ENCODE data around the gene RAPGEF4. TPM values are rescaled to one million over a fixed set of nuclear protein-coding genes. Genes with fewer than 3 reads are reported as not detected.

The RAPGEF4 gene
- total and polyA plus RNA-seq, 2 of the 8 experiments (the other 6 are each of a cell fraction or from before 2014, with no cell fraction given) = 1.2 to 2.6 TPM

DNA sequence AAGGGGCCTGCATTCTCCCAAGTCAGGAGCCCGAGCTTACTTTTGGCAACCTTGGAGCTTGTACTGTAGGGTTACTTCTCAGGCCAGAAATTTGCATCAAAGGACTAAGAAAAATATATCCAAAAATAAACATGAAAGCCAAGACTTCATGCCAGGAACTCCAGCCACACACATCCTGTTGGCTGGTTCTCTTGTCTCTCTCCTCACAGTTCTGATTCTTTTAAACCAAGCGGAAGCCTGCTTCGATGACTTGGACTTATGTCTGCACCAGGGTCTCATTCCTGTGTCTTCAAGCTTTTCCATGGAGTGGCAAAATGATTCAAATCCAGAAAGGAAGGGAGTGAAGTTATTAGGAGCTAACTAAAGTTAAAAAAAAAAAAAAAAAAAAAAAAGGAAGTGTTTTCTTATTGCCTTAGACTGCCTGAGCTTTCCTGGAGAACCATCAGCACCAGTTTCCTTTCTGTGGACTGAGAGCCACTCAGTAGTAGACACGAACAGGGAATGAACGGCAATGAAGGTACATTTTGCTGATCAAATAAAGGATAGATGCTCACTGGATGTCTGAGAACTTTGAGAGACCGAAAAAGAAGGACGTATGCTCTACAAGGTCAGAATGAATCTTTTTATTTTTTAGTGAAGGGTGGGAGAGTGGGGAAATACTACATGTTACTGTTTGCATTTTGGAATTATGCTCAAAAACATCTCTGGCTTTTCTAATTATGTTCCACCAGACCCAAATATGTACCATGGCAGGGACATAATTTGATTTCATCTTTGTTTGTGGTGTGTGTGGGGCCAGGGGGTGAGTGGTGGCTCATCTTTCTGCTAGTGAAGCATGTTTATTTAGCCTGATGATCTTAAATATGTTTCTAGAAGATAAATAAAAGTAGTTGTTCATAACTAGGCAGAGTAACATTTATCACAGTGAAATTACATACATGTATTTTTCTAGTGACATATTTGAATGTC lies 86.0 kb downstream of the RAPGEF4 start:
- Histone ChIP-seq H4K8ac (ENCODE audit: extremely low read depth, insufficient read depth, low read length) (no peak overlapping the region), H3K4me1 (replicated peaks in 1 of 4; ENCODE audit: control insufficient read depth in 3 of 4, insufficient read depth in 4 of 4, low read length in 3 of 4) (no peaks in the 10 kb centered on the region), H3K27ac (ENCODE audit: low read depth, low read length) (no peak overlapping the region), H4K5ac (ENCODE audit: insufficient read length, low read depth, low read length) (no peak overlapping the region), H2BK20ac (ENCODE audit: low read length) (no peak overlapping the region), H2AK5ac (ENCODE audit: low read depth, low read length) (no peak overlapping the region), H3K23me2 (ENCODE audit: low read depth, low read length) (0 out of 2 replicates have a peak, but pooled peaks cover 1% of the 10 kb centered on the region), H2BK12ac (ENCODE audit: low read depth, low read length) (no peak overlapping the region), H2BK5ac (ENCODE audit: low read depth, low read length) (no peak overlapping the region), H3K79me1 (ENCODE audit: low read depth, low read length) (no peaks in the 10 kb centered on the region), H4K20me1 (replicated peaks in 1 of 2; ENCODE audit: control insufficient read depth in 1 of 2, insufficient read depth in 2 of 2, low read length in 2 of 2) (no peaks in the 10 kb centered on the region), H2BK15ac (ENCODE audit: low read length) (no peak overlapping the region), H3K4me3 (ENCODE audit: extremely low read depth in 1 of 4, insufficient read depth in 2 of 4, low read depth in 3 of 4, low read length in 4 of 4) (no peak overlapping the region), H3K56ac (replicated peaks; ENCODE audit: insufficient read length, low read depth, low read length) (no peak overlapping the region), H3K9ac (replicated peaks in 1 of 4; ENCODE audit: extremely low read depth in 1 of 4, low read depth in 3 of 4, low read length in 3 of 4) (no peak overlapping the region), H3K4me2 (ENCODE audit: insufficient read depth in 1 of 2, low read depth in 2 of 2, low read length in 2 of 2) (no peak overlapping the region), H3K27me3 (replicated peaks in 1 of 4; ENCODE audit: control insufficient read depth in 3 of 4, extremely low read depth in 1 of 4, insufficient read depth in 3 of 4, low read length in 3 of 4) (no peaks in the 10 kb centered on the region; a peak in 1 of 7 replicates), H4K91ac (replicated peaks; ENCODE audit: insufficient read length, low read length) (no peak overlapping the region), H3K4ac (replicated peaks; ENCODE audit: insufficient read length, low read depth, low read length) (no peak overlapping the region), H3K36me3 (ENCODE audit: control insufficient read depth in 2 of 4, insufficient read depth in 4 of 4, low read length in 3 of 4) (no peaks in the 10 kb centered on the region), H3K9me3 (ENCODE audit: insufficient read depth in 2 of 2, low read depth in 1 of 2, low read length in 1 of 2) (no peaks in the 10 kb centered on the region), H2AFZ (ENCODE audit: low read length) (no peak overlapping the region), H3K23ac (ENCODE audit: insufficient read length) (no peak overlapping the region), H2BK120ac (replicated peaks; ENCODE audit: low read depth, low read length) (no peak overlapping the region), H3K79me2 (ENCODE audit: control insufficient read depth in 1 of 2, insufficient read depth in 2 of 2, low read length in 2 of 2) (no peaks in the 10 kb centered on the region), H3K18ac (ENCODE audit: extremely low read depth, low read length) (no peak overlapping the region), H3K14ac (ENCODE audit: insufficient read length) (no peak overlapping the region)
- 88% methylated on average over 7 of the region's 7 CpGs; no CpG with 5 or more reads in 1 of the 2 experiments for WGBS, 2 experiments (ENCODE audit: extremely low coverage in 1 of 2, insufficient coverage in 1 of 2, insufficient read length in 1 of 2, insufficient replicate concordance in 2 of 2, low coverage in 1 of 2, low lambda C conversion rate in 2 of 2, missing lambda C conversion rate in 1 of 2)
- POLR2A ChIA-PET (ENCODE audit: partially characterized antibody) = interaction anchor here (0.8 kb wide), 1 partner anchor 50 kb away, joined by 3 read pairs; no protein-coding TSS in a partner anchor
- no peak for FAIRE-seq
- DNase-seq (ENCODE audit: low read depth in 1 of 2, low spot score in 2 of 2) = no peak
- no peak for TF ChIP-seq HDAC6 (IDR thresholded peaks at IDR 0.05; ENCODE audit: low read depth, low read length)
- CTCF ChIA-PET (ENCODE audit: partially characterized antibody) = interaction anchor here (0.6 to 2.1 kb wide), 6 partner anchors 16 to 150 kb away, joined by 3 to 5 read pairs (median 3); no protein-coding TSS in a partner anchor

All from H1 (cell line).